NCI-H2196 treated with DMSO at 0.1 percent for 48 hours (cell line): ENCODE results near the gene MUL1.

Source experiments
- DNase-seq: peaks from one replicate; lab custom pipeline; 2025; ENCODE audit not compliant: unreplicated experiment; lab: John Stamatoyannopoulos, UW

The MUL1 gene

GRCh38 chr1:20472860-20473711 is 34.9 kb downstream of the MUL1 start:
- DNase-seq: no peak

GRCh38 chr1:20472121-20472520 is 35.8 kb downstream of the MUL1 start:
- DNase-seq: no peak

- peak; percentile 39 for DNase-seq
These were observed 37.8 kb downstream of the MUL1 start for GRCh38 chr1:20470194-20470593.

GRCh38 chr1:20469406-20470076 is 38.4 kb downstream of the MUL1 start:
- DNase-seq: no peak

GRCh38 chr1:20466273-20466672 is 41.7 kb downstream of the MUL1 start:
- DNase-seq: no peak

GRCh38 chr1:20465187-20465586 is 42.8 kb downstream of the MUL1 start:
- DNase-seq: no peak

GRCh38 chr1:20463502-20463901 is 44.4 kb downstream of the MUL1 start:
- no peak for DNase-seq

- no peak for DNase-seq
These were observed 45.6 kb downstream of the MUL1 start for GRCh38 chr1:20462397-20462796.

- no peak for DNase-seq
These were observed 49.2 kb downstream of the MUL1 start for GRCh38 chr1:20458717-20459116.

GRCh38 chr1:20454004-20454403 is 53.9 kb downstream of the MUL1 start:
- no peak for DNase-seq

- DNase-seq: no peak
These were observed 58.1 kb downstream of the MUL1 start for GRCh38 chr1:20449735-20450311.
